ENCODE data around the gene ANKS1A.
"Not testable (repeated sequence)": the region's sequence is repeated elsewhere in the genome, so short reads cannot be mapped to it uniquely, and the experiment has no call there.

ANKS1A gene

GRCh38 chr6:34917626-34918285 is 28.7 kb downstream of the ANKS1A start:
- DNase-seq (ENCODE audit: low spot score) = no peak

DNA sequence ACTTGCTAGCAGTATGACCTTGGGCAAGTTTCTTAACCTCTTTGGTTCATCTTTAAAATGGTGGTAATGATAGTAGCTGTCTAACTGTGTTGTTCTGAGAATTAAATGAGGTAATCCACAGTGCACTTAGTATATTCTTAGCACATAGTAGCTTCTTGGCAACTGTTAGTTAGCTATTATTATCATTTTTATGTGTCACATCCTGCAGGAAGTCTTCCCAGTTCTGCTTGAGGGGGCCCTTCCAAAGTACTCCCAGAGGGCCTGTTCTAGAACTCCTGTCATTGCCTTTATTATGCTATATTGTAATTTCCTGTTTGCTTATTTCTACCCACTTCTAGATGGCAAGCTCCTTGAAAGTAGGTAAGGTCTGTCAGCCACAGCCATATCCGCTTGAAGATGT is 30.6 kb downstream of the ANKS1A start:
- DNase-seq (ENCODE audit: low spot score) = no peak

GRCh38 chr6:34920097-34920496 is 31.0 kb downstream of the ANKS1A start:
- DNase-seq (ENCODE audit: low spot score) = no peak

DNA sequence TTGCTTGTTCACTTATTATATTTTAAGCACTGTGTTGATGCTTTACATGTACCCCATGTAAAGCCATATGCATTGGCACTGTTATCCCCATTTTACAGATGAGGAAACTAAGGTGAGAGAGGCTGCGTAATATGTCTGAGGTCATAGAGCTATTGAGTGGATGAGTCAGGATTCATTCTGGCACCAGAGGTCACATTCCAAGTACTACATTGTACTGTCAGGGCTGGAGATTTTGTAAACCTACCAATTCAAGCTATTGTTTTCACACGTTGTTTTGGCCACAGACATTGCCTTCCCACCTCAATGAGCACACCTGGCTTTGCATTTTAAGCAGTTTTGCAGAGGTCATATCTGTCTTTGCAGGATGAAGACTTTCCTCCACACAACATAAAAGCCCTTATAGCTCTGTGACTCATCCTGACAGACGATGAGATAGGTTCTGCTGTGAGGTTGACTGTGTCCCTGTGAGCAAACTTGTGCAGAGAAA is 33.2 kb downstream of the ANKS1A start:
- peak; percentile 24 for DNase-seq (ENCODE audit: low spot score)

DNA sequence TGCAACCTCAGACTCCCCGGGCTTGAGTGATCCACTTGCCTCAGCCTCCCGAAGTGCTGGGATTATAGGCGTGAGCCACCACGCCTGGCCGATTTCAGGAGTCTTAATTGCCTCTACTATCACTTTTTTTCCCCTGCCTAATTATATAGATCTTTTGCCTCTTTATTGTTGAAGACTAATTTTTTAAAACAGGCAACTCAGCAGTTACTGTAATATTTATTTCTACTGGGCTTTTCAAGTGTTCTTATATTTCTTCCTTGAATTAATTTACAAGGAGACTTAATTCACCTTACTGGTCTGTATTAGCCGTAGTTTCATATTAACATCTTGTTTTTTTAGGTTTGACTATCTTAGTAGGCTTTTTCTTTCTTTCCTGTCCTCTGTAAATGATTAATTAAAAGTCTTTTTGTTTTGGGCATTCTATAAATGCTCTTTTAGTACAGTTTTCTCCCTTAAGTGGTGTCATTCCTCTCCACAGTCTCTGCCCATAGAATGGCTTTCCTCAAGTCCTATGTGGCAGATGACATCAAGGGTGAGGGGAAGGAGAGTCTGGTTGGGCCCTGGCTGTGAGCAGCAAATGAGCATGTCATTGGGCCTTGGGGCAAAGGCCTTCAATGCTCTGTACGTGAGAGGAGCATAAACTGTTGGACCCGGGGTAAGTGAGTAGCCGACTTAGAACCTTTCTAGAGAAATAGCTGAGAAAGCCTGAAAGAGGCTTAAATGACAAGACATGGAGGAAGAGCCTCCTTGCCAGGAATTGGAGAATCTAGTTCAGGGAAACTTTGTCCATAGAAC is 36.0 kb downstream of the ANKS1A start:
- DNase-seq (ENCODE audit: low spot score) = no peak

DNA sequence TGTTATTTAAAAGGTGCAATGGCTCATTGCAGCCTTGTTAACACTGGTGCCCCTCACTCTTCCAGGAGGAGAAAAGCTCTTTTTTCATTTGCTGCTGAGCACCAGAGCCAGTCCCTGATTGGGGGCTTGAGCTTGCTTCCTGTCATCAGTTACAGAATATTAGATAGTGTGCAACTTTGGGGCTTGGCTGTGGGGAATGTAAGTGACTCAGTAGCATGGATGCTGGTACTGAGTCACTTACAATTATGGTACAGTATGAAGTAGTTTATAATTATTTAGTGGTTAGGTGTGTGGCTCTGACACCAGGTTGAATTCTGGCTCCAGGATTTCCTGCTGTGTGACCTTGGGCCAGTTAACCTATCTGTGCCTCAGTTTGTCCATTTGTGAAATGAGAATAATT is 37.6 kb downstream of the ANKS1A start:
- DNase-seq (ENCODE audit: low spot score) = no peak

DNA sequence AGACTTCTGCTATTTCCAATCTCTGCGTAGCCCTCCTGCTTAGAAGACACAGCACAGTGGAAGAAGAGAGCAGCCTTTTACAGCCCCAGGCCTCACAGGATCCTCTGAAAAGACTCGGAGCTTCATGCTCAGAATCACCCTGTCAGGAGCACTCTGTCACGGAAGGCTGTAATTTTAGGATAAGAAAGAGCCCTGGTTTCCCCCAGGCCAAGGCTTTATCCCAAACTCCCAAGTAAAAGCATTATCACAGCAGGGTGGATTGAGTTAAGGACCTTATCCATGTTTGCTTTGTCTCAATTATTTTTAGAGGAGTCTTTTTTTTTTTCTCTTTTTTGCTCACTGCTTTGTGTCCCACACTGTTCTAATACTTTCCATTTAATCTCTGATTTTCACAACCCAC is 39.2 kb downstream of the ANKS1A start:
- DNase-seq (ENCODE audit: low spot score) = no peak

- DNase-seq (ENCODE audit: low spot score) = no peak
These were observed 39.6 kb downstream of the ANKS1A start for GRCh38 chr6:34928695-34929094.

DNA sequence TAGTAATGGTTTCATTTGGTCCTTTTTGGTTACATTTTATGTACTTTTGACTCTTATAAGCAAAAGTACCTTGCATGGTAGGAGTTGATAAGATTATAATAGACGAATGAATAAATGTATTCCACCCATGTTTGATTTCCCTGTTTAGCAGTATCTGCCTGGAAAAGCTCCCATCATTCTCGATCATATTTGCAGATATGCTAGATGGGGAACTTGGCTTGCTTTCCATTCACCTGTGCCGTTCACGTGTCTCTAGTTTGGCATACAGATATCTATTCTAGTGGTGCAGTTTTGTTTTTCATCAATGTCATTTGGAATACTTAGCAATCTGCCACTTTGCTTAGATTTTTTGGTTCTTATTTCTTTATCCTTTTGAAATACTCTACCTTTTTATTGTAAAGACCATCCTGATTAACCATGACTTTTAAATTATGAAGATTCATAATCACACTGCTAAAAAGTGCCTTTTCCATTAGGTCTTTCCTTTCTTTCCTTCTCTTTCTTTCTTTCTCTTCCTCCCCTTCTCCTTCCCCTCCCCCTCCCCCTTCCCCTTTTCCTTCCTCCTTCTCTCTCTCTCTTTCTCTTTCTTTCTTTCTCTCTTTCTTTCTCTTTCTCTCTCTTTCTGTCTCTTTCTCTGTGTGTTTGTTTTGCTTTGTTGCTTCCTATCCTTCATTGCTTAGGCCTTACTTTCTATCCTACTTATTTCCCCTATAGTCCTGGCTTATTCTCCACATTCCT is 40.4 kb downstream of the ANKS1A start:
- no peak for DNase-seq (ENCODE audit: low spot score)

GRCh38 chr6:34930221-34930620 is 41.2 kb downstream of the ANKS1A start:
- no peak for DNase-seq (ENCODE audit: low spot score)

DNA sequence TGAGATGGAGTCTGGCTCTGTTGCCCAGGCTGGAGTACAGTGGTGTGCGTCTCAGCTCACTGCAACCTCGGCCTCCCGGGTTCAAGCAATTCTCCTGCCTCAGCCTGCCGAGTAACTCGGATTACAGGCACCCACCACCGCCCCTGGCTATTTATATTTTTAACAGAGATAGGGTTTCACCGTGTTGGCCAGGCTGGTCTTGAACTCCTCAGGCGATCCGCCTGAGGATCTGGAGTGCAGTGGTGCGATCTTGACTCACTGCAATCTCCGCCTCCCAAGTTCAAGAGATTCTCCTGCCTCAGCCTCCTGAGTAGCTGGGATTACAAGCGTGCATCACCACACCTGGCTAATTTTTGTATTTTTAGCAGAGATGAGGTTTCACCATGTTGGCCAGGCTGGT is 43.1 kb downstream of the ANKS1A start:
- DNase-seq (ENCODE audit: low spot score) = not testable (repeated sequence)

- no peak for DNase-seq (ENCODE audit: low spot score)
These were observed 45.5 kb downstream of the ANKS1A start for GRCh38 chr6:34934516-34934915.

GRCh38 chr6:34938268-34938667 is 49.2 kb downstream of the ANKS1A start:
- DNase-seq (ENCODE audit: low spot score) = no peak

GRCh38 chr6:34940030-34940434 is 51.0 kb downstream of the ANKS1A start:
- no peak for DNase-seq (ENCODE audit: low spot score)

GRCh38 chr6:34941421-34941820 is 52.4 kb downstream of the ANKS1A start:
- no peak for DNase-seq (ENCODE audit: low spot score)

DNA sequence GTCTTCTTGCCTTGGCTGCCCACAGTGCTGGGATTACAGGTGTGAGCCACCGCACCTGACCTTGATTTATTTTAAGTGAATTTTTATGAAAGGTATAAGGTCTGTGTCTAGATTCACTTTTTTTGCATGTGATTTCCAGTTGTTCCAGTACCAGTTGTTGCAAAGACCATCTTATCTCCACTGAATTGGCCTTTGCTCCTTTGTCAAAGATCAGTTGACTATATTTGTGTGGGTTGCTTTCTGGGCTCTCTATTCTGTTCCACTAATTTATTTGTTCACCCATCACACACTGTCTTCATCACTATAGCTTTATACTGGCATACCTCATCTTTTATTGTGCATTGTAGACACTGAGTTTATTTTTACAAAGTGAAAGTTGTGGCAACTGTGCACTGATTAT is 56.3 kb downstream of the ANKS1A start:
- DNase-seq (ENCODE audit: low spot score) = no peak

GRCh38 chr6:34947561-34947960 is 58.5 kb downstream of the ANKS1A start:
- no peak for DNase-seq (ENCODE audit: low spot score)

DNA sequence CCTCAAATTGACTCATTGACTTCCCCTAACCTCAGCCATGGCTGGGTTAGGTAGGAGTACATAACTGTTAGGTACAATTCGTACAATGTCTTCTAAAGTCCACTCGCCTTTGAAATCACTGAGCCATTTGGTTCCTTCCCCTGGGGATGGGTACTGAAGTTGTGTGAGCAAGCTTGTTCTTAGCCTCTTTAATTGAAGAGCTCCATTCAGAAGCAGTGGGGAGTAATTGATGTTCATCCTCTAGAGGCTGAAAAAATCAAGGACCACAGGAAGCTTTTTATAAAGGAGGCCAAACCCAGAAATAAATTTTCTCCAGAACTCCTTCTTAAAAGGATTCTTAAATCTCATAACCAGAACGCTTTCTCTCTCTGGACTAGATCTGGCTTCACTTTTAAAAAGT is 60.6 kb downstream of the ANKS1A start:
- DNase-seq (ENCODE audit: low spot score) = no peak

- DNase-seq (ENCODE audit: low spot score) = no peak
These were observed 61.8 kb downstream of the ANKS1A start for GRCh38 chr6:34950849-34951248.

DNA sequence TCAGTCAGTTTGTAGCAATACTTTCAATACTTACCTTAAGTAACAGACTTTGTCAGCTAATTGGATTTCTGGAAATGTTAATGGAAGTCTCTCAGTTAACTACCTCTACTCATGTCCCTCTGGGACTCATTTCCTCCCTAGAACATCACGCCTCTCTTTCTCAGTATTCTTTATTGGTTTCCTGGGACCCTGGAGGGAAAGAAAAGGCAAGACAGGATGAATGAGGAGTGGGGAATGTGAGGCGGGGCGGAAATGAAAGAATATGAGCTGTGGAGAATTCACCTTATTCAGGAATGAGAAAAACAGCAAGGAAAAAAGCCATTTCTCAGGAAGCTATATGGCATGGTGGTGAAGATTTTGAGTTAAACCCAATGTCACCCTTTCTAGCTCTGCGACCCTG is 62.7 kb downstream of the ANKS1A start:
- no peak for DNase-seq (ENCODE audit: low spot score)

DNA sequence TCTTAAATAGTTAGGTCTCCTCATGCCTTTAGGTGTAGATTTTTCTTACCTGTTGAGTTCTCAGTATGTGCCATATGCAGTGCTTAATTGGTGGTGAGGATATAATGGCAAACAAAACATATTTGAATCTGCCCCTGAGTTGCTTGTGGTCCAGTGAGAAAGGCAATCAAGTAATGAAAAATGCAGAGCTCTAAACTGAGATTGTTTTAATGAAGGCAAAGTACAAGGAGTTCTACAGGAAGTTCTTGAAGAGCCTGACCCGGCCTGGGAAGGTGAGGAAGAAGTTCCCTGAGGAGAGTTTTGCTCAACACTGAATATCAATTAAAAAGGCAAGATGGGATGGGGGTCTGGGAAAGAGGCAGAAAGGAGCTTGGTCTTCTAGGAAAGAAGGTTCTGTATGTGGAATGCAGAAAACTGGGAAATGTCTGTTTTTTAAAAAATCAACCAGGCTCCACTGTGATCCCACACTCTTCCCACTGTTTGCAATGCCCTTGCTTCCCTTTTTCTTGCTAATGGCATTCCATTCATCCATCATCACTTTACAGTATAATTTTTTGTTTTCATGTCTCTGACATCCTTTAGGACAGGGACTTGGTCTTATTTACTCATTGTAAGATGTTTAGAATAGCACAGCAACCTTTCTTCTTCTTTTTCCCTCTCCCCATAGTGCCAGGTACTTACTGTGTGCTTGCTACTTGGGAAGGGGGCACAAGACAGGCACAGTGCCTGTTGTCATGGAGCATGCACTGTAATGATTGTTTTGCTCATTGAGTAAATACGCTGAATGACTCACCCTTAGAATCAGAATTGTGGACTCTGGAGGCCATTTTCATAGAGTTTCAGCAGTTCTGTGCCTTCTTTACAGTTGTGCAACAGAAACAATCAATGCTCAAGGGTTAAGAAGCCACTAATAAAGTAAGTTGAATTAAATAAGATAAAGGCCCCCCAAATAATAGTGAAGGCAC is 64.3 kb downstream of the ANKS1A start:
- peak; percentile 5 for DNase-seq (ENCODE audit: low spot score)

- DNase-seq (ENCODE audit: low spot score) = no peak
These were observed 66.4 kb downstream of the ANKS1A start for GRCh38 chr6:34955442-34955841.

Measured in SW480 (cell line).